HG03558 (cell line): Measurements from ENCODE around the gene KIFAP3.
"Not testable (repeated sequence)": the region's sequence is repeated elsewhere in the genome, so short reads cannot be mapped to it uniquely, and the experiment has no call there.

Experiments used
- ATAC-seq: cut with Tn5 transposase; IDR thresholded peaks from one replicate; pipeline ENCODE4 v1.9.1; 2021; ENCODE audit warnings: moderate number of reproducible peaks; ENCODE audit not compliant: unreplicated experiment; ENCODE audit errors: extremely low read depth

KIFAP3 gene

DNA sequence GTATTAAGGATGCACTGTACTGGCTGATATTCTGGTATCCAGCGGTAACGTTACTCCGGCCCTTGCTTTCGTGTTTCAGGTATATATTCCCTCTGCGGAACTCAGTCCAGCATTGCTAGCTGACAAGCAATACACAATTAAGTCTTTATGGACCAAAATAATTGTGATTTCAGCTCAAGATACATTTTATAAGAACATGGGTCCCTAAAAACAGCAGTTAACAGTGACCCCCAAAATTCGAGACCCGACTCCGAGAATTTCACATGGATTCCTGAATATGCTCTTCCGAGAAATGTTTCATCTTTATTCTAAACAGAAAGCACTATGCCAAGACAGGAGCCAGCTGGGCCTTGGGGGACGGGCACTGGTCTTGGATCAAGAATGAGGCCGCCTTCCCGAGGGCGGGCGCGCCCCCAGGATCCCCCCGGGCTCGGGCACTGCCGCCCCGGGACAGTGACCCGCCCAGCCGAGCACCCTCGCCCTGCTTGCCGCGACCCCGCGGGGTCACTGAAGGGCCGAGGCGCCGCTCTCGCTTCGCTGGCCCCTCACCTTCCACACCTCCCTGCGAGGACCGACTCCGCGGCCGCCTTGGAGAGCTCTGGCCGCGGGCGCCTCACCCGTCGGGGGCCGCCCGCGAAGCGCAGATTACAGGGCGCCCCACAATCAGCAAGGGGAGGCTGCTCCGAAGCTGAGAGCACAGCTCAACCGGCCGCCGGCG, 181.4 kb downstream of the KIFAP3 start:
- ATAC-seq: peak; percentile 0

DNA sequence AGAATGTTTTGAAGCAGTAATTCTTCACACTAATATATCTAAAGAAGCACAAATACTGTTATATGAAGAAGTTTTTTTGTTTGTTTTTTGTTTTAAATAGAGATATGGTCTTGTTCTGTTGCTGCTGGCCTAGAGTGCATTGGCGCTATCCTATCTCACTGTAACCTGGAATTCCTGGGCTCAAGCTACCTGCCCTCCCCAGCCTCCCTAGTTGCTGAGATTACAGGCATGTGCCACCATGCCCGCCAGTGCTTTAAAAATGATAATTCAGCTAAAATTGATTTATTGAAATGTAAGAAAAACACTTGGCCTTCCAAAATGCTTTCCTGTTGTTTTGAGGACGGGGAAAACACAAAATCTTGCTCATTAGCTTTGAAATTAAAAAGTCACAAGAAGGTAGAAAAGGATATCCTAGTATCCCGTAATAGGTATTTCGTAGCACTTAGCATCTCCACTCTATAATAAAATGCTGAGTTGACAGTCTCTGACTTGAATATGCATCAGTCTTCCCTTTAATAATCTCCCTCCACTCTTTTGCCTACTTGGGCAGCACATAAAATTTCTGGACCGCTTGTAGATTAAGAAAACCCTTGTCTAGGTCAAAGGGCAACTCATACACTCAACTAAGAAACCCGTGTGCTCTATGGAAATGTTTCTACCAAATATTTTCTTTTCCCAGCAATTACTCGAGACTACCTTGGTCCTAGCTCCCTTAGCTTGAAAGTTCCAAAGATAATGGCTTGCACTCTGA, 182.1 kb downstream of the KIFAP3 start:
- ATAC-seq: no peak

DNA sequence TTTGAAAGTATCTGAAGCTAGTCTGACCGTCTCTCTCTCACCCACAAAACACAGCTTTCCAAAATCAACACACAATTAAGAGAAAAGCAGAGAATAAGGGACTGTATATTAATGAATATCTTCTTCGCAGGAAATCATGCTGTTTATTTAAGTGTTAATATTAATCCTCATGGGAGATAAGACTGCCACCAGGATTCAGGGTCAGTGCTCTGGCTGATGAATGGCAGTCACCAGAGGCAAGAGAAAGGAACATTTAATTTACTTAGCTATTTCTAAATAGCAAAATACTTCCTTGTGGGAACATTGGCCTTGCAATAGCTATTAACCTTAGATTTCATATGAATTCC, 183.0 kb downstream of the KIFAP3 start:
- no peak for ATAC-seq

DNA sequence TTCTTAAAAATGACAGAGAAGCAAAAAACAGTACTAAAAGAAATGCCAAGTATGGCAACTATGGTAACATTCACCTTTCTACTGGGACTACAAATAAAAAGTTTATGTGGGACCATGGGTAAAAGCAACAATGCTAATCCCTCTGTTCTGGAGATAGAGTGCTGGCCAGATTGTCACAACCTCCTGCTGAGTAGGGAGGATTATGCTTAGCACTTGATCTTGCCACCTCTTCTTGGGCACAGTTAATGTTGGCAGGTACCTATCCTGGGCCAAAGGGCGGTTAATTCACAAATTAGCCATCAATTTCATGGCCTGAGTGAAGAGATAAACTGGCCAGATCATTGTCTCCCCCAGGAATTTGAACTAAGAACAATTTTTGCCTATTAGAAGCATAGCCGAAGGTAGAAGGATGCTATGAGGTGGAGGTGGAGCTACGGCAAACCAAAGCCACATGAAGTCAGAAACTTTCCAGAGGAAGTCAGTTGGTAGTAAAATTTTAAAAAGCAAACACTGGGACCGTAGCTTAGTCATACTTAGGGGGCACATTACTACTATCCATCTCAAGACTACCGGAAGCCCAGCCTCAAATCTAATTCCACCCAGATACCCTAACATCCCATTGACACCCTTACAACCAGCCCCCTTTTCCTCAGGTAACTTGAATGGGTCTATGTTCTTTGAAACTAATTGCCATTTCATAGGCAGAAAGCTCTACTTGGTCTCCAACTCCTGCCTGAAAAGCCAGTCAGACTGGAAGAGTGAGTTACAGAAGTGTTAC, 183.5 kb downstream of the KIFAP3 start:
- ATAC-seq: no peak

DNA sequence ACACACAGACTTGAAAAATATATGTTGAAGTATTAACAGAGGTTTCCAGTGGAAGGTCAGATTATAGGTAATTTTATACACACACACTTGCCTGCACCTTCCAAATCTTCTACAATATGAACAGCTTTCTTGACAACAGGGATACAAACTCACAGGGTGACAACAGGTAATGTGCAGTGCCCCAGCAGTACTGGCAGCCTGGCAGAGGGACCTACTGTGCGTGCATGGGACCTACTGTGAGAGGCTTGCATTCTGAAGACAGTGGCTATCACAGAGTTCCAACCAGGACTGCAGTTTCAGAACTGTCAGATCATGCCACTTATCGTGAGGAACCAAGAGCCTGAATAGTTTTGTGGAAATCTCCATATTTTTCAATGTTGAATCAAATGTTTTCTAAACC, 184.6 kb downstream of the KIFAP3 start:
- ATAC-seq: no peak

DNA sequence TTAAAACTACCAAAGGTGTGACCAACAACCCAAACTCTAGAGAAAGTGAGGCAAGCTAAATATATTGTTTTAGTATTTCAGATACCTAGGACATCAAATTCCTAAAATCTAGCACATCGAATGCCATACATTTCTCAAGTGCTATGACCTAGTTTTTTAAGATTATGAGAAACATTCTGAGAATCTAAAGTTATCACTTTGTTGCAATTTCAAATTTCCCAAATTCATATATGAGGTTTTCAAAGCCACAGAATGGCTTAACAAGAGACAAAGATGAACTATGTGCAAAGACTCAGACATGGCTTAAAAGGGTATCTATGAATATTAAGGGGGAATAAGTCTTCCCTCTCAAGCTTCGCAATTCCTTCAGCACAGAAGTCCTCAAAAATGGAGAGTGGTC, 187.6 kb downstream of the KIFAP3 start:
- no peak for ATAC-seq

DNA sequence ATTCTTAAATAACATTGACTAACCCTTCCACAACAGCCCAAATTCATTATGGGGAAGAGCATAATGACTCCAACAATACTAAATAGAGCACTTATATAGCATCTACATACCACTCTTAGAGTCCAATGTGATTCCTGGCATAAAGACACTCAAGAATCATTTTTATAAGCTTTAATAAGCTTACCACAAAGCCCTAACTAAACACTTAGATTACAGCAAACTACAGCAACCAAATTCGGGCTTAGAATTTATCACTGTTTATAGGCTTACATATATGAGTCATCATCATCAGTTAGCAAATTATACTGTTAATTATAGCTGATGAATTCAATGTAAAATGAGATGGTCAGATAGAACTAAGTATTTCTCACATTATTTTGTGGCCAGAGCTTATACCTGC, 188.1 kb downstream of the KIFAP3 start:
- no peak for ATAC-seq

DNA sequence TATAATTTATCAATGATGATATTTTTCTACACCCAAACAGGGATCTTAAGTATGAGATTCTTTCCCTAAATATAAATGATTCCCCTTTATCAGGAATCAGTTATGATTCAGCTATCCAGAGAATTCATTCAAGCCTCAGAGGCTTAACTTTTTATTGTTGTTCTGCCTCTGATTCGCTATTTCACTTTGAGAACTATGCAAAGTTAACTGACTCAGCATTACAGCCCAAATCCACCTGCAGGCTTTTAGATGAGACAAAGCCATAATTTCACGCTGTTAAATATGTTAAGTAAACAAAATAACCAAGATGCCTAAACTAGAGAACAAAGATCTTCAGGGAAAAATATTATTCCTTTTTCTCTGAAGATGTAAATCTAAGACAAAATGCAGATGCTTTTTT, 189.3 kb downstream of the KIFAP3 start:
- ATAC-seq: no peak

DNA sequence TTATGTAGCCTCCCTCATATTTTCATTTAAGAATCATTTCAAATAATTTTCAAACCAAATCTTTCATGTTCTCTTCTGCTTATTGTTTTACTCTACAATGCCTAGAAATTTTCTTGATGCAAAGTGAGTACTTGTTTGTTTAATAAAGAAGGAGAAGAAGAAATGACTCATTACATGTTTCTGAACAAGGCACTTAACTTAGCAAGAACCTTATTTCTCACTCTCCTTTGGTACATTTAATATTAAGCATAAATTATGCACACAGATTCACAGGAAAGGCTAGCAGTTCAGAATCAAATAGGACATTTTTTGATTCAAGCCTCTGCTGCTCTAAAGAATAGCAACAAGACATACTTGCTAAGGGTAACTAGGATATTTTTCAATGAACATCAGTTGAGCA, 189.9 kb downstream of the KIFAP3 start:
- ATAC-seq: no peak

DNA sequence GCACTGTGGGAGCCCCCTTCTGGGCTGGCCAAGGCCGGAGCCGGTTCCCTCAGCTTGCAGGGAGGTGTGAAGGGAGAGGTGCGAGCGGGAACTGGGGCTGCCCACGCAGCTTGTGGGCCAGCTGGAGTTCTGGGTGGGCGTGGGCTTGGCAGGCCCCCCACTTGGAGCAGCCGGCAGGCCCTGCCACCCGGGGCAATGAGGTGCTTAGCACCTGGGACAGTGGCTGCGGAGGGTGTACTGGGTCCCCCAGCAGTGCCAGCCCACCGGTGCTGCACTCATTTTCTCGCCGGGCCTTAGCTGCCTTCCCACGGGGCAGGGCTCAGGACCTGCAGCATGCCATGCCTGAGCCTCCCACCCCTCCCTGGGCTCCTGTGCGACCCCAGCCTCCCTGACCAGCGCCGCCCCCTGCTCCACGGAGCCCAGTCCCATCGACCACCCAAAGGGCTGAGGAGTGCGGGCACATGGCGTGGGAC, 192.4 kb downstream of the KIFAP3 start:
- ATAC-seq: no peak

DNA sequence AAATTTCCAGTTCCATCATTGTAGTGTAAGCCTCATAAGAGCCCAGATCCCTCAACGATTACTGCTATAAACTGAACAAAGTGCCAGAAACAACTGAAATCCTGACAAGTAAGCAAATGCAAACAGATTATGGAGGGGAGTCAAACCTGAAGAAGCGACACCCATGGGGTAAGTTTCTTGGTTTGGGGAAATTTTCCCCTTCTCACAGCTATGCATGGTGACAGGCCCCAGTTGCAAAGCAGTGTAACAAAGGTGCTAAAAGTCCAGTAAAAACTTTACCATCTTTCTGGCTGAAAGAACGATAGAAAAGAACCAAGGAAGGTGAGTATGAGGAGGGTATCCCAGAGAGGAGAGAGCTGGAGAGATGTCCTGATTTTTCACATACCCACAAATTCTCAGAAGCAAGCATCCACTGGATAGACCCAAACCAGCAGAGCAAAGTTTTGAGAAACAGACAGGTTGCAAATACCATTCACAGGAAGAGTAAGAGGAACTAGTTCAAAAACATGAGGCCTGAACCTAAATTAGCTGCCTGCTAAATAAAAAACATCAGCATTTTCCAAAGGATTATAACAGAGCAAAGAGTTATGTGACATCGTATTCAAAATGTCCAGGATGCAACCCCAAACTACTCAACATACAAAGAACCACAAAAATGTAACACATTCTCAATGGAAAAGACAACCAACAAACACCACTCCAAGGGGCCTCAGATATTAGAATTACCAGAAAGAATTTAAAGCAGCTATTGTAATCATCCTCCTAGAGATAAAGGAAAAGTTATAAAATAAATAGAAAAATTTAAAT, 195.3 kb downstream of the KIFAP3 start:
- ATAC-seq: no peak

DNA sequence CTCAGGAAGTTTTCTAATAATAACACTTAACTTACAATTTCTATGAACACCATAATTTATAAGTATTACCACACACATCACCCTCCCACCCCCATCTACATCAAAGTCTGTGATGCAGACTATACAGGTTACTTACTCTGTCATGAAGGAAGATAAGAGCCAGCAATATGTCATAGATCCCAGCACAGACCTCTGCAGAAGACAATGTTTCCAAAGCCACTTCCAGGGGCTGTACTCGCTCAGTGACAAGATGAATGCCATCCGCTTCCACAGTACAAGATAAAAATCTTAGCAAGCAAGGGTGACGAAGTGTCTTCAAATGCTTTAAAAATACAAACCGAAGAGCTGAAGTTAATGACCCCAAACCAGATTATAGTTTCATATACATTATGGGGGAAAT, 196.0 kb downstream of the KIFAP3 start:
- no peak for ATAC-seq

DNA sequence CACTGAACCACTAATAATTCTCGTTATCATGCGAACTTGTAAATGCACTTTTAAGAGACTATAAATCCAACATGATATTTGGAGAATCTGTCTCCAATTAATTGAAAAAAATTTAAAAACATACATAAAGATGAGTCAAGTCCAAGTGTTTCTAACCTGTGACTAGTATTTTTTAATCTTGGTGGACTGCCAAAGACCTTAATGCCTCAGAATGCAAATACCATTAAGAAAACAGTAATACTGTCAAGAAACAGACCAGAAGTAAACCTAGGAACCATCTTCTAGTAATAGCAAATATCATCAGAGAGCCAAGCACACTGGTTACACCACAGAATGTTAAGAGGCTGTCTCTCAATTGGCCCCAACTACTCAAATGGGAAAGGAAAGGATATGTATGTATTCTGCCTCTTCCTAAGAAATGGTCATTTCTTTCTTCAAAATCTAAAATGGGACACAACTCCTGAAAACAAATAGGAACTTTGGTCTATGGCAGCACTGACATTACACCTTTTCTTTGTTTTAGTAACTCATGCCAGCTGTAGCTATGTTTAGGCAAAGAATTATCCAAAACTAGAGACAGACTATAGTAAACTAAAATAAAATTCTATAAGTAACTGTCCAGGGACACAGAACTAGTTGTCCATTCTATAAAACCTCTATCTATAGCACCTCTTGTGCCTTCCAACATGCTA, 196.5 kb downstream of the KIFAP3 start:
- no peak for ATAC-seq

DNA sequence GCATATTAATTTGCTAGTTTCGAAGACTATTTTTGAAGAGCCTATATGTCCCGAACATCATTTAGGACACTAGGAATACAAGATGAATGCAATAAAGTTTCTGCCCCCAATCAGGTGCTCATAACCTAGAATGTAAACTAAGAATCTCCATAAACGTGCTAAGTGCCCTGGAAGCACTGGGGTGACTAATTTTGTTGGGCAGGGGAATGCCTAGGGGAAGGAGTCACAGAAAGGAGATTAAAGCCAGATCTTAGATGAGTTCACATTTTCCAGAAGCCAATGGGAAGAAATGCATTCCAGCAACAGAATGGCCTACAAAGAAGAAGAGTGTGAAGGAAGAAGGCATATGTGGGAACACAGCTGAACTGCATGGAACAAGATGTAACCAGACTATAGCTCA, 200.3 kb downstream of the KIFAP3 start:
- no peak for ATAC-seq

DNA sequence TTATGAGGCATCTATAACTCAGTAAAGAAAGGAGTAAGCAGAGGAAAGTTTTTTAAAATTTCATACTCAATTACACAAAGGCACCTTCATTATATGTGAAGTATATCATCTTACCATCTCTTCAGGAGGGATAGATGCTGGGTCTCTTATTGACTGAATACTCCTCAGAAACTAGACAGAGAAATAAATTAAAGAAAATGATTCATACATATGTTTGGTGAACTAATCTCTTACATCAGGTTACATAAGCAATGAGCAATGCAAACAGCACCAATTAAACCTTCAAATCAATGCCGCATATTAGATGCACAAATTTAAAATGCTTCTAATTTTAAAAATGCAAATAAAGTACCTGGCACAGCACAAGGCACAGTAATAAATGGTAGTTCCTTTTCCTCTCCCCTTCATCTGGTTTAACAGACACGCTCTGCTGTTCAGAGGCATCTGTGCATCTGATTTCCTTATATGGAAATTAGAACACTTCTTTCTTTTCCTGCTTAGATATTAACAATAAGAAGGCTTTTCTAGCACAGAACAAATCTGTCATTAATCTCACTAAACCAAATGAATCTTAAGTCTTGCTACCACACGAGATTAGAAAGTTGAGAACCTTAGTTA, 200.8 kb downstream of the KIFAP3 start:
- ATAC-seq: no peak

DNA sequence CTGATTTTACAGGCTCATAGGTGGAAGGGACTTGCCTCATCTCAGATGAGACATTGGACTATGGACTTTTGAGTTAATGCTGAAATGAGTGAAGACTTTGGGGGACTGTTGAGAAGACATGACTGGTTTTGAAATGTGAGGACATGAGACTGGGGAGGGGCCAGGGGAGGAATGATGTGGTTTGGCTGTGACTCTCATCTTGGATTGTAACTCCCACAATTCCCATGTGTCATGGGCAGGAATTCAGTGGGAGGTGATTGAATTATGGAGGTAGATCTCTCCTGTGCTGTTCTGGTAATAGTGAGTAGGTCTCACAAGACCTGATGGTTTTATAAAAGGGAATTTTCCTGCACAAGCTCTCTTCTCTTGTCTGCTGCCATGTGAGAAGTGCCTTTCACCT, 201.6 kb downstream of the KIFAP3 start:
- ATAC-seq: no peak

DNA sequence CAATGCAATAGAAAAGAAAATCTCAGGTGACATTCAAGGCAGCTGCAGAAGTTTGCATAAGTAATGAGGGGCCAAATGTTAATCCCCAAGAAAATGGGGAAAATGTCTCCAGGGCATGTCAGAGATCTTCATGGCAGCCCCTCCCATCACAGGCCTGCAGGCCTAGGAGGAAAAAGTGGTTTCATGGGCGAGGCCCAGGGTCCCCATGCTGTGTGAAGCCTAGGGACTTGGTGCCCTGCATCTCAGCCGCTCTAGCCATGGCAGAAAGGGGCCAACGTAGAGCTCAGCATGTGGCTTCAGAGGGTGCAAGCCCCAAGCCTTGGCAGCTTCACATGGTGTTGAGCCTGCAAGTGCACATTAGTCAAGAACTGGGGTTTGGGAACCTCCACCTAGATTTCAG, 202.5 kb downstream of the KIFAP3 start:
- not testable (repeated sequence) for ATAC-seq
